ENCODE results near the gene FAM83C.

Gene FAM83C

DNA sequence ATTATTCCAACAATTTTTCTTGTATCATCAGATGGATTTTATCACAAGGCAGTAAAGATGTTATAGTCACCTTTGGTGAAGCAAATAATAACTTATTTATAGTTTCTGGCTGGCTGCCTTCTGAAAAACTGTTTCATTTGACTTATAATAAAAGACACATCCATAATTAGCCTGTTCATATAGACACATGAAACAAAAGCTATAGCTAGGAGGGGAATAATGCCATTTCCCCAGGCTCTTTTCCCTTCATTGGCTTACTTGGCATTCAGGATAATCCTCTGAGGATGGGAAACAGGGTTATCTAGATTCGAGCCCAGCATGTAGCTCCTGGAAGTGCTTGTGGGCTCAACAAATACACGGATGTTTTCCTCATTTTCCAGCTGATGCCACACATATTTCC, 48.2 kb downstream of the FAM83C start:
- DNase-seq (ENCODE audit: low read depth, low spot score), result no peak
- no peak overlapping the region for H3K27ac ChIP-seq

DNA sequence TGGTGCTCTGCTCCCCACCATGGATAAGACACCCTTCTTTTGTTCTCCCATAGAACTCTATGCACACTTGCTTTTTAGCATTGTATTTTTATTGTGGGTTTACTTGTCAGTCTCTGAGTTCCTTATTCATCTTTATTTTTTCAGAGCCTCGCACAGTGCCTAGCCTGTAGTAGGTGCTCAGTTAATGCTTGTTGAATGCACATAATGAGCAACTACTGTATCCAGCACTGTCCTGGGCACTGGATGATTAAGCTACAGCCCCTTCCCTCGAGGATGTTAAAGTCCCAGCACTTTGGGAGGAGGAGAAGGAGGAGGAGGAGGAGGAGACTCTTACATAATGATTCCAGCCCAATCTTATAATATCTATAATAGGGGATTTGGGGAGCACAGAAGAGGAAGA, 48.9 kb downstream of the FAM83C start:
- no peak for DNase-seq (ENCODE audit: low read depth, low spot score)

DNA sequence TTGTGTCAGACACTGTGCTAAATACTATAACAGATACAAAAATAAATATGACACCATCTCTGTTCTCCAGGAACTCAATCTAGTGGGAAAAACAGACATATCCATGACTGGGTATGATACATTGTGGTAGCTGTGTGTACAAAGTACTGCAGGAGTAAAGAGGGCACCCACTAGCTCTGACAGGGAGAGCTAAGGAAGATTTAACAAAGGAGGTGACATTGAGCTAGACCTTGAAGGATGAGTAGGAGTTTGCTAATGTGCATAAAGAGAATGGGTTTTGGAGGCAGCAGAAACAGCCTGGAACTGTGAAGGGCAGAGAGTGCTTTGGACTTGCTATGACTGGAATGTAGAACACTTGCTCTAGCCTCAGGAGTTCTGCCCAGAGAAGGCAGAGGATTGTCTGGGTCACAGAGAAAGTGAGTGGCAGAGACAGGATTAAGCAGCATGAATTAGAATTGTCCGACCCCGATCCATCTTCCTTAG, 51.4 kb downstream of the FAM83C start:
- no peak for DNase-seq (ENCODE audit: low read depth, low spot score)
- no peak overlapping the region for H3K27ac ChIP-seq

More for the DNA sequence above, 48.9 kb downstream of the FAM83C start:
- no peak overlapping the region for H3K27ac ChIP-seq

DNA sequence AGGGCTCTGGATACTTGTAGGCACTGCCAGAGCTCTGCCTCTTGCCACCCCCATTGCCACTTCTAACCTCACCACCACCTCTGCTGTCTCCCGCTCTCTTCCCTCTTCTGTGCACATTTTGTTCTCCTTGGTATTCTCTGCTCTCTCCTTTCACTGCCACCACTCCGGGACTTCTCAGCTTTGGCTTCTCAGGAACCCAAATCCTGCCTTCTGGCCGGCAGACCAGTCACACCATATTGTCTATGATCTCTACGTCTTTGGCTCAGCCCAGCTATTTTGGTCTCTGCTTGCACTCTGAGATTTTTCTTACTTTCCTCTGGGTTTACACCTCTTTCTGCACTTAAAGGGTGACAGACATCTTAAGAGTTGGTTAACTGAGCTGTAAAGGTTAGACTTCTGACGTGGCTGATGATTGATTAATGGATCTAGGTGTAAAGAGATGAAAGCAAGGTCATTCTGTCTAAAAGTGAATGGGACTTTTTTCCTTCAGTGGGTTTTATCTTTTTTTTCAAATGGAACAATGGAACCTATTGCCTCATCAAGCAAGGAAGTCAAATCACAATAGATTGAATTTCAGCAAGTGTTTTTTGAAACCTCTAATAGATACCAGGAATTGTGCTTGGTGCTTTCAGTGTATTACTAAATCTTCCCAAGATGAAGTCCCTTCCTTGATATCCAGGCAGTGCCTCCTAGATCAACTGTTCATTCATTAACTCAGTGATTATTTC, 52.0 kb downstream of the FAM83C start:
- no peak for DNase-seq (ENCODE audit: low read depth, low spot score)
- no peak overlapping the region for H3K27ac ChIP-seq

DNA sequence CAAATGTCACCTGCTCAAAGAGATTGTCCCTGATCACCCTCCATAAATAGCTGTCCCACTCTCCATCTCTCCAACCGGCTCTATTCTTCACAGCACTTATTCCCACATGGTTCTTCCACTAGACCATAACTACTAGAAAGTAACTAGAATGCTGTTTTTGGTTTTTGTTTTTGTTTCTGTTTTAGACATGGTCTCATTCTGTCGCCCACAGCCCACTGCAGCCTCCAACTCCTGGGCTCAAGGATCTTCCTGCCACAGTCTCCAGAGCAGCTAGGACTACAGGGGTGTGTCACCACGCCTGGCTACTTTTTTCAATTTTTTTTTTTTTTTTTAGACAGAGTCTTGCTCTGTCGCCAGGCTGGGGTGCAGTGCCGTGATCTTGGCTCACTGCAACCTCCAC, 53.5 kb downstream of the FAM83C start:
- no peak for DNase-seq (ENCODE audit: low read depth, low spot score)
- H3K27ac ChIP-seq, result no peak overlapping the region

DNA sequence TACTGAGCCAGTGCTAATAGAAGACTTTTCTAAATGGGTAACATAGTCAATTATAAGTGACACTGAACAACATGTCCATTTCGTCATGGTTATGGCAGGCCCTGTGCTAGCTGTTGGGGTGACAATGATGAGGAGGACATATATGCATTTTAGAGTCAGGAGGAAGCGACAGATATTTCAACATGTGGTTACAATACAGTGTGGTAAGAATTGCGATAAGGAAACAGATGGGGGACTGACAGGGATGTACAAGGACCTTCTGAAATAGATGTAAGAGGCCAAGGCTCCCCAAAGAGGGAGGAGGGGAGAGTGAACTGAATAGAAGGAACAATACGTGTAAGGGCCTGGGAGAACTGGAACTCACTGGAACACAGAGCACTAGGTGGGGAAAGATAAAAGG, 54.1 kb downstream of the FAM83C start:
- H3K27ac ChIP-seq, result no peak overlapping the region
- DNase-seq (ENCODE audit: low read depth, low spot score), result no peak

DNA sequence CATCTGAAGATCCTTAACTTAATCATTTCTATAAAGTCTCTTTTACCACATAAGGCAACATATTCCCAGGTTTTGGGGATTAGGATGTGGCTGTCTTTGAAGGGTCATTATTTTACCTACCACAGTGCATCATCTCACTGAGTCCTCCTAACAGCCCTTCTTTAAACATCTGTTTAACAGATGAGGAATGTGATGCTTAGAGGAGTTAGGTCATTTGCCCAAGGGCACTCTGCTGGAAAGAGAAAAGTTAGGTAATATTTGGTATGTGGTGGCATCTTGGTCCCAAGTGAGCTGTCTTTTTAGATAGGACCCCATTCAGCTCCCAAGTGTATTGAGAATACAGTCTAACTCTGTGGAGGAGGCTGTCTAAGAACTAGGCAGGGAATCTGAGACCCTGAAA, 54.7 kb downstream of the FAM83C start:
- no peak overlapping the region for H3K27ac ChIP-seq
- no peak for DNase-seq (ENCODE audit: low read depth, low spot score)

DNA sequence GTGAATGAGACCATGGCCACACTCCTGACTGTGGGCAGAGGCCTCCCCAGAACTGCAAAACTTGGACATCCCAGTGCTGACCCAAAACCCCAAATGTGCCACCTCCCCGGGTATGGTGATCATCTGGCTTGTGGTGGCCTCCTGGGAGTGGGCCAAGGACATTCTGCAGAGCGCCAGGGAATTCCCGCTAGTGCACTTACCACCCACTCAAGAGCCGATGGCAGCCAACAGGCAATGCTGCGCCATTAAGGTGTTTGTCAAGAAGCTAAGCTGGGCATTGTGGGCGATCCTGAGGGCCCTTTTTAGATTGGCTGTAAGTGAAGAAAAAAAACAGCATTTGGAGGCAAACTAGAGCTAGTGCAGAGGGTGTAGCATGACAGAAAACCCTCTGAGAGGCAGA, 56.3 kb downstream of the FAM83C start:
- H3K27ac ChIP-seq, result no peak overlapping the region
- DNase-seq (ENCODE audit: low read depth, low spot score), result no peak

Data from epithelial cell of prostate (primary cell).